ENCODE data around the gene BAG5.

- TF ChIP-seq EZH2 (IDR thresholded peaks at IDR 0.05), result no peak
- no peak for TF ChIP-seq POLR2A (IDR thresholded peaks at IDR 0.05; ENCODE audit: borderline replicate concordance, extremely low read depth, insufficient read depth, insufficient read length)
- no peak for TF ChIP-seq ATF3 (IDR thresholded peaks at IDR 0.05)
- TF ChIP-seq POLR2AphosphoS5 (IDR thresholded peaks at IDR 0.05; ENCODE audit: low read depth, low read length), result no peak
- TF ChIP-seq CTCF (IDR thresholded peaks at IDR 0.05 in 2 of 3, conservative IDR thresholded peaks at IDR 0.05 in 1 of 3; ENCODE audit: borderline replicate concordance in 1 of 3, insufficient read depth in 1 of 3, low read depth in 2 of 3, low read length in 2 of 3), result no peak
- TF ChIP-seq RAD21 (IDR thresholded peaks at IDR 0.05; ENCODE audit: low read depth), result no peak
- TF ChIP-seq JUND (IDR thresholded peaks at IDR 0.05), result no peak
- TF ChIP-seq REST (IDR thresholded peaks at IDR 0.05; ENCODE audit: low read depth), result no peak
- TF ChIP-seq SRF (IDR thresholded peaks at IDR 0.05; ENCODE audit: low read depth), result no peak
- no peak for TF ChIP-seq MAX (IDR thresholded peaks at IDR 0.05)
- no peak for TF ChIP-seq SP1 (IDR thresholded peaks at IDR 0.05; ENCODE audit: low read depth)
- TF ChIP-seq EZH2phosphoT487 (IDR thresholded peaks at IDR 0.05; ENCODE audit: borderline replicate concordance), result no peak
- TF ChIP-seq ZBTB33 (IDR thresholded peaks at IDR 0.05; ENCODE audit: extremely low read depth, insufficient replicate concordance, low read length), result no peak
- no peak for TF ChIP-seq ZNF274 (IDR thresholded peaks at IDR 0.05; ENCODE audit: low read depth, low read length)
These were observed 53.7 kb downstream of the BAG5 start for GRCh38 chr14:103508521-103509329.
